ENCODE results near the gene SORCS2. TPM values are rescaled to one million over a fixed set of nuclear protein-coding genes. Genes with fewer than 3 reads are reported as not detected.

The SORCS2 gene
- total RNA-seq, 1 donor from 2014 or later = 13.4 TPM

DNA sequence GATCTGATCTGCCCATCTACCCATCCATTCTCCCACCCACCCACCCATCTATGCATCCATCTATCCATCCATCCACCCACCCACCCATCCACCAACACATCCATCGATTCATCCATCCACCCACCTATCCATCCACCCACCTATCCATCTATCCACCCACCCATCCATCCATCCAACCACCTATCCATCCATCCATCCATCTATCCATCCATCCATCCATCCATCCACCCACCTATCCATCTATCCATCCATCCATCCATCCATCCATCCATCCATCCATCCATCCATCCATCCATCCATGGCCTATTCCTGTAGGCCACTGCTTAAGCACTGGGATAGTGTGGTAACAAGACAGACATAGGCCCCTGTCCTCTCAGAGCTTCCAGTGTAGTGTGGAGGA, 69.8 kb downstream of the SORCS2 start:
- Mint-ChIP-seq H3K4me3 (no peak overlapping the region), H3K36me3 (no peaks in the 10 kb centered on the region), H3K4me1 (ENCODE audit: unreplicated experiment) (peaks cover 14% of the 10 kb centered on the region), H3K9me3 (no peaks in the 10 kb centered on the region), H3K27ac (no peak overlapping the region), H3K27me3 (no peaks in the 10 kb centered on the region)
- TF ChIP-seq, protein P1, sequence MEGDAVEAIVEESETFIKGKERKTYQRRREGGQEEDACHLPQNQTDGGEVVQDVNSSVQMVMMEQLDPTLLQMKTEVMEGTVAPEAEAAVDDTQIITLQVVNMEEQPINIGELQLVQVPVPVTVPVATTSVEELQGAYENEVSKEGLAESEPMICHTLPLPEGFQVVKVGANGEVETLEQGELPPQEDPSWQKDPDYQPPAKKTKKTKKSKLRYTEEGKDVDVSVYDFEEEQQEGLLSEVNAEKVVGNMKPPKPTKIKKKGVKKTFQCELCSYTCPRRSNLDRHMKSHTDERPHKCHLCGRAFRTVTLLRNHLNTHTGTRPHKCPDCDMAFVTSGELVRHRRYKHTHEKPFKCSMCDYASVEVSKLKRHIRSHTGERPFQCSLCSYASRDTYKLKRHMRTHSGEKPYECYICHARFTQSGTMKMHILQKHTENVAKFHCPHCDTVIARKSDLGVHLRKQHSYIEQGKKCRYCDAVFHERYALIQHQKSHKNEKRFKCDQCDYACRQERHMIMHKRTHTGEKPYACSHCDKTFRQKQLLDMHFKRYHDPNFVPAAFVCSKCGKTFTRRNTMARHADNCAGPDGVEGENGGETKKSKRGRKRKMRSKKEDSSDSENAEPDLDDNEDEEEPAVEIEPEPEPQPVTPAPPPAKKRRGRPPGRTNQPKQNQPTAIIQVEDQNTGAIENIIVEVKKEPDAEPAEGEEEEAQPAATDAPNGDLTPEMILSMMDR (conservative IDR thresholded peaks at IDR 0.05) = no peak
- no peak for DNase-seq (ENCODE audit: extremely low spot score, unreplicated experiment)

DNA sequence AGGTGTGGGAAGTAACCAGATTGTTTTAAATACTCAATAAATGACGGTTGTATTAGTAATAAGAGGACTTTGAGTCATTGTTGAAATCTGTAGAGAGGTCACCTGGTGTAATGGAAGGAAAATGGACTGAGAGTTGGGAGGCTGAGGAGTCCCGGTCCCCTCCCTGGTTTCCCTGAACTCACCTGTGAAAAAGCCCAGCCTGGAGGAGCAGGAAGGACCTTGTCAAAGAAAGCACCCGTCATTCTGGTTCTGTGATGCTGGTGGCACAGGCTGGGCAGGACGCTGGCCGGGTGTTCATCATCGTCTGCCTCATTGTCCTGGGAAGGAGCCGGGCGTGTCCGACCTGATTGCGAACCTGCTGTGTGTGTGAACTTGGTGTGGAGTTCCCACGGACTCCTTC, 70.8 kb downstream of the SORCS2 start:
- TF ChIP-seq, protein P1 (conservative IDR thresholded peaks at IDR 0.05) = no peak
- DNase-seq (ENCODE audit: extremely low spot score, unreplicated experiment) = no peak
- Mint-ChIP-seq H3K4me3 (no peak overlapping the region), H3K4me1 (ENCODE audit: unreplicated experiment) (peaks cover 14% of the 10 kb centered on the region), H3K36me3 (no peaks in the 10 kb centered on the region), H3K27ac (peak overlapping the region; percentile 53), H3K9me3 (no peaks in the 10 kb centered on the region), H3K27me3 (no peaks in the 10 kb centered on the region)

DNA sequence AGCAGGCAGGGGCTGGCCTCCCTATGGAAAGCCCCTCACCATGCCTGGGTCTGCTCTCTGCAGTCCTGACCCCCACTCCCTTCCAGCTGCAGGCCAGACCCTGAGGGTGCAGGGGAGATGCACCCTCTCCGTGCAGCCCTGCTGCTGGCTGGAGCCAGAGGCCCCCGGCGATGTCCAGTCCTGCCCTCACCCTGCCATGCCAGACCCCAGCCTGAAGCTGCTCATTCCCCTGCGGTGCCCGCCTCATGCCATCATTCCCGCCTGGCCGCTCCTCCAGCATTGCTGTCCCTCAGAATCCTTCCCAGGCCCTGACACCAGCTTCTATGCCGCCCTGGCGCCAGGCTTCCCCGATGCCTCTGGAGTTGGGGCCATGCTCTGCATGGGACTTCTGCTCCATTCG, 72.4 kb downstream of the SORCS2 start:
- no peak overlapping the region for H3K27ac Mint-ChIP-seq
- peaks cover 14% of the 10 kb centered on the region for H3K4me1 Mint-ChIP-seq (ENCODE audit: unreplicated experiment)
- H3K9me3 Mint-ChIP-seq = no peaks in the 10 kb centered on the region
- H3K4me3 Mint-ChIP-seq = no peak overlapping the region
- no peak for DNase-seq (ENCODE audit: extremely low spot score, unreplicated experiment)
- no peaks in the 10 kb centered on the region for H3K36me3 Mint-ChIP-seq
- H3K27me3 Mint-ChIP-seq = no peaks in the 10 kb centered on the region
- TF ChIP-seq, protein P1 (conservative IDR thresholded peaks at IDR 0.05) = no peak

DNA sequence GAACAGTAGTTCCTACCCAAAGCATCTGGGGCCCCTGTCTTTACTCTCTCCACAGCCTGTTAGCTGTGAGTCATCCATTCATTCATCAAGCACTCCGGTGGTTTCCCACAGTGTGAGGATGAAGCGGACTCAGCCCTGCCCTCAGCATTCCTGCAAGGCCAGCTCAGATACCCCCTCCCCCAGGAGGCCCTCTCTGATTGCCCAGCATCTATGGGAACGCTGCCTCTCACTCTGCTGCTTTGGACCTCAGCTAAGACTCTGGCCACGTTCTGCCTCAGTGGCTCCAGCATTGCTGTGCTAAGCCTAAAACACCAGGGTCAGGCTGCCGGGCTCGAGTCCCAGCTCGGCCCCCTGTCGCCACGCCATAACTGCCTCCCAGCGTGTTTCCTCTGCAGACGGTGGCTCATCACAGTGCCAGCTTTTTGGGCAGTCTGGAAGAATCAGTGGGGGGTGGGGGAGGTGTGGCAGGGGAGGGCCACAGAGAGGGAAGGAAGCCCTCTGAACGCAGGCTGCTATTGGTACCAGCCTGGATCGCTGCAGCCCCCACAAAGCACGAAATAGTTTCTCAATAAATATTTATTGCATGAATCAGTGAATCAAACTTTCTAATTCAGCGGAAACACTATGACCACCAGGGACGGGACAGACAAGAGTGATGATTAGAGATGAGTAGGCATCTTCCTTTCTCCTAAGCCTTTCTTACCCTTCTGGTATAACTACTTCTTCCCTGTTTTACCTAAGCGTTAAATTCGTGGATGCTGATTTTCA, 74.4 kb downstream of the SORCS2 start:
- Mint-ChIP-seq H3K36me3 (peaks cover 6% of the 10 kb centered on the region), H3K4me1 (ENCODE audit: unreplicated experiment) (peaks cover 5% of the 10 kb centered on the region), H3K27ac (peak overlapping the region; percentile 75), H3K4me3 (no peak overlapping the region), H3K27me3 (no peaks in the 10 kb centered on the region), H3K9me3 (peaks cover 8% of the 10 kb centered on the region)
- no peak for DNase-seq (ENCODE audit: extremely low spot score, unreplicated experiment)
- TF ChIP-seq, protein P1 (conservative IDR thresholded peaks at IDR 0.05) = no peak

DNA sequence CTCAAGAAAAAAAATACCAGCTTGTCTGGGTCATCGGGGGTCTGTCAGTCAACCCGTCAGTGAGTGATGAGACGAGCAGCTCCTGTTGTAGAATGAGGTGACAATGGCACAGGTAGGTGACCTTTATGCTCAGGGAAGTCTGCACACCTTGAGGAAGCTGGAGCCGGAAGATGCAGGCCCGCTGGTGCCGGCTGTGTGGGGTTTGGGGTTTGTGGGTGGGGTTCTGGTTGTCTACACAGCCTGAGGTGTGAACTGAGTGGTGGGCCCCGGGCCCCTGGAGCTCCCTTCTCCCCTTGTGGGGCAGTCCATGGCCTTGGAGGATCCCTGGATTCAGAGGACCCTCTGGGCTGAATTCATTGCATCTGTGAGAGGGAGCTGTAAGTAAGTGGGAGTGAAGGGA, 75.5 kb downstream of the SORCS2 start:
- TF ChIP-seq, protein P1 (conservative IDR thresholded peaks at IDR 0.05) = no peak
- Mint-ChIP-seq H3K9me3 (peaks cover 8% of the 10 kb centered on the region), H3K27me3 (no peaks in the 10 kb centered on the region), H3K27ac (no peak overlapping the region), H3K36me3 (peaks cover 6% of the 10 kb centered on the region), H3K4me1 (ENCODE audit: unreplicated experiment) (peaks cover 5% of the 10 kb centered on the region), H3K4me3 (no peak overlapping the region)
- DNase-seq (ENCODE audit: extremely low spot score, unreplicated experiment) = no peak
